ENCODE measurements around the gene ADCY1. TPM values are rescaled to one million over a fixed set of nuclear protein-coding genes. Genes with fewer than 3 reads are reported as not detected.

Gene ADCY1
- total RNA-seq, 4 donors from 2014 or later = 0.49 to 1.2 (median 0.72) TPM

- Histone ChIP-seq H3K36me3 (peaks cover 0 to 1% of the 10 kb centered on the region in 2 donors), H3K4me1 (no peaks in the 10 kb centered on the region), H3K9me3 (no peaks in the 10 kb centered on the region), H3K4me3 (no peak overlapping the region), H3K27me3 (no peaks in the 10 kb centered on the region), H3K27ac (no peak overlapping the region)
- 89 to 97% methylated on average over 5 to 6 of the region's 8 CpGs for WGBS, 2 donors (ENCODE audit: low coverage in 1 of 2)
- ATAC-seq = no peak
- TF ChIP-seq EP300 (IDR thresholded peaks at IDR 0.05) = no peak
Measured at GRCh38 chr7:45645141-45645969, 71.2 kb downstream of the ADCY1 start.

GRCh38 chr7:45646207-45646821, 72.1 kb downstream of the ADCY1 start:
- Histone ChIP-seq H3K36me3 (peaks cover 0 to 11% of the 10 kb centered on the region in 2 donors), H3K27ac (no peak overlapping the region), H3K4me1 (no peaks in the 10 kb centered on the region), H3K4me3 (no peak overlapping the region), H3K9me3 (no peaks in the 10 kb centered on the region), H3K27me3 (no peaks in the 10 kb centered on the region)
- TF ChIP-seq CTCF (IDR thresholded peaks at IDR 0.05) = no peak
- no peak for TF ChIP-seq POLR2A (IDR thresholded peaks at IDR 0.05)
- TF ChIP-seq EP300 (IDR thresholded peaks at IDR 0.05) = no peak
- TF ChIP-seq POLR2AphosphoS5 (IDR thresholded peaks at IDR 0.05) = no peak
- WGBS, 2 donors (ENCODE audit: low coverage in 1 of 2) = no CpG with 5 or more reads among the region's 6 CpGs
- ATAC-seq = no peak

GRCh38 chr7:45646996-45647825, 73.0 kb downstream of the ADCY1 start:
- H3K4me1 ChIP-seq = no peaks in the 10 kb centered on the region
- no peaks in the 10 kb centered on the region for H3K27me3 ChIP-seq
- no peak for ATAC-seq
- peaks cover 0 to 14% of the 10 kb centered on the region in 2 donors for H3K36me3 ChIP-seq
- 58 to 69% methylated on average over 3 to 4 of the region's 12 CpGs for WGBS, 2 donors (ENCODE audit: low coverage in 1 of 2)
- no peak overlapping the region for H3K27ac ChIP-seq
- no peaks in the 10 kb centered on the region for H3K9me3 ChIP-seq
- H3K4me3 ChIP-seq = no peak overlapping the region
- TF ChIP-seq POLR2A (IDR thresholded peaks at IDR 0.05) (no peak), POLR2AphosphoS5 (IDR thresholded peaks at IDR 0.05) (no peak), CTCF (IDR thresholded peaks at IDR 0.05) (no peak), EP300 (IDR thresholded peaks at IDR 0.05) (no peak)

GRCh38 chr7:45647967-45648670, 74.0 kb downstream of the ADCY1 start:
- Histone ChIP-seq H3K27ac (no peak overlapping the region), H3K36me3 (peaks cover 0 to 14% of the 10 kb centered on the region in 2 donors), H3K4me1 (no peaks in the 10 kb centered on the region), H3K27me3 (no peaks in the 10 kb centered on the region), H3K9me3 (no peaks in the 10 kb centered on the region), H3K4me3 (no peak overlapping the region)
- ATAC-seq = peak; percentile 19
- TF ChIP-seq CTCF (IDR thresholded peaks at IDR 0.05) (no peak), POLR2AphosphoS5 (IDR thresholded peaks at IDR 0.05) (no peak), EP300 (IDR thresholded peaks at IDR 0.05) (no peak), POLR2A (IDR thresholded peaks at IDR 0.05) (no peak)
- WGBS, 2 donors (ENCODE audit: low coverage in 1 of 2) = 78 to 82% methylated on average over 10 to 12 of the region's 13 CpGs

GRCh38 chr7:45648671-45648995, 74.5 kb downstream of the ADCY1 start:
- no peaks in the 10 kb centered on the region for H3K4me1 ChIP-seq
- peaks cover 0 to 14% of the 10 kb centered on the region in 2 donors for H3K36me3 ChIP-seq
- 66% methylated on average over 2 of the region's 10 CpGs; no CpG with 5 or more reads in 1 of the 2 donors for WGBS, 2 donors (ENCODE audit: low coverage in 1 of 2)
- no peaks in the 10 kb centered on the region for H3K9me3 ChIP-seq
- TF ChIP-seq POLR2AphosphoS5 (IDR thresholded peaks at IDR 0.05) (no peak), CTCF (IDR thresholded peaks at IDR 0.05) (no peak), EP300 (IDR thresholded peaks at IDR 0.05) (no peak), POLR2A (IDR thresholded peaks at IDR 0.05) (no peak)
- H3K4me3 ChIP-seq = no peak overlapping the region
- ATAC-seq = peak; percentile 14
- H3K27me3 ChIP-seq = no peaks in the 10 kb centered on the region
- H3K27ac ChIP-seq = no peak overlapping the region
